Panc1 (cell line): ENCODE measurements around the gene CYP27B1. TPM values are rescaled to one million over a fixed set of nuclear protein-coding genes. Genes with fewer than 3 reads are reported as not detected.

Experiments used
- ATAC-seq: fragments of 200-7000 bp; cut with Tn5 transposase; 2 replicates; pipeline ENCODE4 v1.9.1; 2020; ENCODE audit warnings: mild to moderate bottlenecking, moderate library complexity
- BruUV-seq: library from RNA; stranded (reverse); fragments of 400-500 nt; replicated peaks from 2 replicates; lab custom pipeline; 2021; lab: Mats Ljungman, UMichigan
- CTCF ChIA-PET: fragments of 300-600 bp; sonication (Branson Sonifier 250); formaldehyde crosslinking; loops from one replicate; lab custom pipeline; 2022; ENCODE audit warnings: antibody characterized with exemption; lab: Charles Lee
- POLR2A ChIA-PET: fragments of 300-600 bp; sonication (Branson Sonifier 250); formaldehyde crosslinking; loops from one replicate; lab custom pipeline; 2022; ENCODE audit warnings: antibody characterized with exemption; lab: Charles Lee
- DNase-seq: peaks from one replicate; pipeline ENCODE4 v3.0.0-alpha.2; 2010; ENCODE audit warnings: low read depth, low spot score
- H3K27ac ChIP-seq: 2 replicates; pipeline ENCODE4 v1.5.1; 2011; ENCODE audit warnings: mild to moderate bottlenecking, low read length, inconsistent platforms
- H3K27me3 ChIP-seq: fragments of 200-500 bp; sonication (Bioruptor generic); 2 replicates; pipeline ENCODE4 v1.6.0; 2014; ENCODE audit warnings: low read length, inconsistent platforms; ENCODE audit not compliant: control insufficient read depth, insufficient read depth
- H3K36me3 ChIP-seq: fragments of 200-500 bp; sonication (Bioruptor generic); 2 replicates; pipeline ENCODE4 v1.5.1; 2014; ENCODE audit warnings: inconsistent platforms, mild to moderate bottlenecking, low read length, moderate library complexity; ENCODE audit not compliant: control insufficient read depth, insufficient read depth
- H3K4me1 ChIP-seq: 2 replicates; pipeline ENCODE4 v1.5.1; 2011; ENCODE audit warnings: inconsistent platforms, mild to moderate bottlenecking, low read length, moderate library complexity; ENCODE audit not compliant: control insufficient read depth, insufficient read depth
- H3K4me3 ChIP-seq, 2 experiments: 2 replicates each; pipeline ENCODE4 v1.5.1; 2011 to 2012; ENCODE audit warnings: low read depth in 2 of 2, low read length in 2 of 2, mild to moderate bottlenecking in 2 of 2, inconsistent platforms in 1 of 2, moderate library complexity in 1 of 2
- H3K9me3 ChIP-seq: fragments of 200-500 bp; sonication (Bioruptor generic); 2 replicates; pipeline ENCODE4 v1.5.1; 2014; ENCODE audit warnings: low read depth, mild to moderate bottlenecking, inconsistent platforms, low read length, moderate library complexity; ENCODE audit not compliant: control insufficient read depth, insufficient read depth
- POLR2AphosphoS5 ChIP-seq: IDR thresholded peaks from 2 replicates; pipeline ENCODE4 v1.6.1; 2012; ENCODE audit warnings: mild to moderate bottlenecking, low read depth, low read length, moderate library complexity
- REST ChIP-seq, 2 experiments: IDR thresholded peaks; 2 replicates each; pipeline ENCODE4 v1.6.1; 2011 to 2012; ENCODE audit warnings: low read depth in 2 of 2, control low read depth in 1 of 2, low read length in 1 of 2, mild to moderate bottlenecking in 1 of 2, moderate library complexity in 1 of 2; ENCODE audit not compliant: insufficient read depth in 1 of 2
- SIN3A ChIP-seq: IDR thresholded peaks from 2 replicates; pipeline ENCODE4 v1.6.1; 2012; ENCODE audit warnings: low read depth, mild to moderate bottlenecking, low read length, moderate library complexity, borderline replicate concordance; ENCODE audit not compliant: insufficient read depth
- TCF7L2 ChIP-seq: IDR thresholded peaks from 2 replicates; pipeline ENCODE4 v1.6.1; 2011; ENCODE audit warnings: mild to moderate bottlenecking, low read depth, low read length, inconsistent platforms
- in situ Hi-C: cut with HindIII; loops from 2 replicates; pipeline ENCODE4 v1.10.0; 2016; ENCODE audit warnings: low sequenced_read_pairs, low pct_unique_long_range_greater_than_20kb
- intact Hi-C: fragments of 100-400 bp; cut with micrococcal nuclease; formaldehyde crosslinking; loops from one replicate; pipeline ENCODE4 v1.10.0; 2022; ENCODE audit not compliant: unreplicated experiment
- total RNA-seq: library from RNA; stranded (reverse); gene quantifications from one replicate; pipeline ENCODE4 v1.2.1, GENCODE V29; 2021; ENCODE audit not compliant: unreplicated experiment
- TF ChIP-seq, protein P1 (sequence below): fragments of 450-650 bp; IDR thresholded peaks from 2 replicates; pipeline ENCODE4 v1.5.1; 2017; ENCODE audit warnings: mild to moderate bottlenecking

CYP27B1 gene
- total RNA-seq, 1 experiment from 2014 or later, result 4.0 TPM

- intact Hi-C loops (no loop called here), in situ Hi-C loops (no loop called here)
- DNase-seq, result no peak
- H3K36me3 ChIP-seq, result no peaks in the 10 kb centered on the region; the same call in 1 of the 2 replicates
- POLR2A ChIA-PET, result no interaction called here
- H3K9me3 ChIP-seq, result no peaks in the 10 kb centered on the region
- no peak overlapping the region for H3K4me3 ChIP-seq
- CTCF ChIA-PET, result no interaction called here
- no peak for ATAC-seq
- no peak overlapping the region for H3K27ac ChIP-seq
- no TSS peak for BruUV-seq
- peaks cover 6% of the 10 kb centered on the region; the same call in 1 of the 2 replicates for H3K27me3 ChIP-seq
- TF ChIP-seq, protein P1, sequence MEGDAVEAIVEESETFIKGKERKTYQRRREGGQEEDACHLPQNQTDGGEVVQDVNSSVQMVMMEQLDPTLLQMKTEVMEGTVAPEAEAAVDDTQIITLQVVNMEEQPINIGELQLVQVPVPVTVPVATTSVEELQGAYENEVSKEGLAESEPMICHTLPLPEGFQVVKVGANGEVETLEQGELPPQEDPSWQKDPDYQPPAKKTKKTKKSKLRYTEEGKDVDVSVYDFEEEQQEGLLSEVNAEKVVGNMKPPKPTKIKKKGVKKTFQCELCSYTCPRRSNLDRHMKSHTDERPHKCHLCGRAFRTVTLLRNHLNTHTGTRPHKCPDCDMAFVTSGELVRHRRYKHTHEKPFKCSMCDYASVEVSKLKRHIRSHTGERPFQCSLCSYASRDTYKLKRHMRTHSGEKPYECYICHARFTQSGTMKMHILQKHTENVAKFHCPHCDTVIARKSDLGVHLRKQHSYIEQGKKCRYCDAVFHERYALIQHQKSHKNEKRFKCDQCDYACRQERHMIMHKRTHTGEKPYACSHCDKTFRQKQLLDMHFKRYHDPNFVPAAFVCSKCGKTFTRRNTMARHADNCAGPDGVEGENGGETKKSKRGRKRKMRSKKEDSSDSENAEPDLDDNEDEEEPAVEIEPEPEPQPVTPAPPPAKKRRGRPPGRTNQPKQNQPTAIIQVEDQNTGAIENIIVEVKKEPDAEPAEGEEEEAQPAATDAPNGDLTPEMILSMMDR, result no peak
- TF ChIP-seq TCF7L2 (no peak), SIN3A (no peak), POLR2AphosphoS5 (no peak), REST (IDR thresholded peaks at IDR 0.05; ENCODE audit: insufficient read depth in 1 of 2, low read depth in 2 of 2, low read length in 1 of 2) (no peak)
- H3K4me1 ChIP-seq, result peaks cover 3% of the 10 kb centered on the region
These were observed 5.4 kb downstream of the CYP27B1 start for GRCh38 chr12:57761391-57761998.

DNA sequence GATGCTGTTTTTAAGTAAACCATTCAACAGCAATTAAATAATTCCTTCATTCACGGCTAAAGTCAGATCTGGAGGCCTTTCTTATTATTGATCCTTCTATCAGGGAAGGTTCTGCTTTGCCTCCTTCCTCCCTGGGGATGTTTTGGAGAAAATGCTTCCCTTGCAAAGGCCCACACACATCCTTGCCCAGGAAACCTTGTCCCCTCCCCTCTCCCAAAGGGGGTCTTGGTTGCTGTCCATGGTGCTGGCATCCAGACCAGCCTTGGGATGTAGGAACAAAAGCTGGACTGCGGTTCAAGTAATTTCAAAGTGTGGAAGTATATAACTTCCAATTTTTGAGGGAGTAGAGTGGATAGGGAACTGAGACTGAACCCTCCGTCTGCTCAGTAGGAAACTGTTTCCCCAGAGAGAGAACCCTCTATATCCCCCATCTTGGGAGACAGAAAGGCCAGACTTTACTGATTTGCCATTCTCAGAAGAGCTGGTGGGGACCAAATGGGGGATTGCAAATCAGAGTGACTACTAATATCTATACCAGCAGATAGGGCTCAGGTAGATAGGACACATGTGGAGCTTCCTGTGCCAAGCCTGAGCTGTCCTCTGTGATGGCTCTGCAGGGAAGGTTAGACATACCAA is 6.4 kb downstream of the CYP27B1 start:
- peaks cover 3% of the 10 kb centered on the region for H3K4me1 ChIP-seq
- in situ Hi-C loops (no loop called here), intact Hi-C loops (no loop called here)
- TF ChIP-seq TCF7L2 (no peak), REST (IDR thresholded peaks at IDR 0.05; ENCODE audit: insufficient read depth in 1 of 2, low read depth in 2 of 2, low read length in 1 of 2) (peak; percentile 87 to 90)
- POLR2A ChIA-PET, result no interaction called here
- no peaks in the 10 kb centered on the region; the same call in 1 of the 2 replicates for H3K36me3 ChIP-seq
- H3K27me3 ChIP-seq, result peaks cover 11% of the 10 kb centered on the region
- ATAC-seq (no peak), DNase-seq (no peak)
- no peak overlapping the region for H3K27ac ChIP-seq
- no TSS peak for BruUV-seq
- H3K4me3 ChIP-seq, result no peak overlapping the region
- CTCF ChIA-PET, result no interaction called here
- no peaks in the 10 kb centered on the region for H3K9me3 ChIP-seq
